ENCODE data around the gene BNIP3.

Gene BNIP3

GRCh38 chr10:131983780-131984179 is 2.1 kb upstream of the BNIP3 start:
- DNase-seq = no peak
- TF ChIP-seq CTCF (IDR thresholded peaks at IDR 0.05; ENCODE audit: low read depth, low read length) = no peak
- H3K4me3 ChIP-seq (ENCODE audit: low read depth, low read length) = no peak overlapping the region
- H3K36me3 ChIP-seq = peaks cover 7% of the 10 kb centered on the region
- no peaks in the 10 kb centered on the region for H3K27me3 ChIP-seq (ENCODE audit: insufficient read depth, low read depth, severe bottlenecking)
- H3K27ac ChIP-seq = no peak overlapping the region
- no peaks in the 10 kb centered on the region for H3K9me3 ChIP-seq (ENCODE audit: severe bottlenecking)

GRCh38 chr10:131982796-131983195 is 1.1 kb upstream of the BNIP3 start:
- no peaks in the 10 kb centered on the region for H3K27me3 ChIP-seq (ENCODE audit: insufficient read depth, low read depth, severe bottlenecking)
- no peak for TF ChIP-seq CTCF (IDR thresholded peaks at IDR 0.05; ENCODE audit: low read depth, low read length)
- H3K36me3 ChIP-seq = peaks cover 7% of the 10 kb centered on the region
- H3K9me3 ChIP-seq (ENCODE audit: severe bottlenecking) = no peaks in the 10 kb centered on the region
- no peak overlapping the region for H3K4me3 ChIP-seq (ENCODE audit: low read depth, low read length)
- no peak for DNase-seq
- no peak overlapping the region for H3K27ac ChIP-seq

GRCh38 chr10:131982185-131982756 is 548 bp upstream of the BNIP3 start:
- no peaks in the 10 kb centered on the region for H3K27me3 ChIP-seq (ENCODE audit: insufficient read depth, low read depth, severe bottlenecking)
- peak overlapping the region; percentile 83 for H3K27ac ChIP-seq
- no peaks in the 10 kb centered on the region for H3K9me3 ChIP-seq (ENCODE audit: severe bottlenecking)
- peak overlapping the region; percentile 41 for H3K4me3 ChIP-seq (ENCODE audit: low read depth, low read length)
- no peak for DNase-seq
- H3K36me3 ChIP-seq = peaks cover 10% of the 10 kb centered on the region
- no peak for TF ChIP-seq CTCF (IDR thresholded peaks at IDR 0.05; ENCODE audit: low read depth, low read length)

- DNase-seq = no peak
- Histone ChIP-seq H3K27me3 (ENCODE audit: insufficient read depth, low read depth, severe bottlenecking) (no peaks in the 10 kb centered on the region), H3K36me3 (peaks cover 10% of the 10 kb centered on the region), H3K27ac (peak overlapping the region; percentile 90), H3K9me3 (ENCODE audit: severe bottlenecking) (no peaks in the 10 kb centered on the region), H3K4me3 (ENCODE audit: low read depth, low read length) (peak overlapping the region; percentile 87)
- TF ChIP-seq CTCF (IDR thresholded peaks at IDR 0.05; ENCODE audit: low read depth, low read length) = no peak
These were observed 828 bp downstream of the BNIP3 start for GRCh38 chr10:131980761-131981428.

GRCh38 chr10:131980321-131980720 is 1.4 kb downstream of the BNIP3 start:
- no peak for DNase-seq
- TF ChIP-seq CTCF (IDR thresholded peaks at IDR 0.05; ENCODE audit: low read depth, low read length) = no peak
- H3K27ac ChIP-seq = no peak overlapping the region
- peak overlapping the region; percentile 87 for H3K4me3 ChIP-seq (ENCODE audit: low read depth, low read length)
- no peaks in the 10 kb centered on the region for H3K9me3 ChIP-seq (ENCODE audit: severe bottlenecking)
- H3K27me3 ChIP-seq (ENCODE audit: insufficient read depth, low read depth, severe bottlenecking) = no peaks in the 10 kb centered on the region
- peaks cover 10% of the 10 kb centered on the region for H3K36me3 ChIP-seq
